ENCODE data around the gene ADTRP. TPM values are rescaled to one million over a fixed set of nuclear protein-coding genes. Genes with fewer than 3 reads are reported as not detected.

The ADTRP gene
- total RNA-seq, 1 donor from 2014 or later: 0.33 TPM

- TF ChIP-seq, protein P1, sequence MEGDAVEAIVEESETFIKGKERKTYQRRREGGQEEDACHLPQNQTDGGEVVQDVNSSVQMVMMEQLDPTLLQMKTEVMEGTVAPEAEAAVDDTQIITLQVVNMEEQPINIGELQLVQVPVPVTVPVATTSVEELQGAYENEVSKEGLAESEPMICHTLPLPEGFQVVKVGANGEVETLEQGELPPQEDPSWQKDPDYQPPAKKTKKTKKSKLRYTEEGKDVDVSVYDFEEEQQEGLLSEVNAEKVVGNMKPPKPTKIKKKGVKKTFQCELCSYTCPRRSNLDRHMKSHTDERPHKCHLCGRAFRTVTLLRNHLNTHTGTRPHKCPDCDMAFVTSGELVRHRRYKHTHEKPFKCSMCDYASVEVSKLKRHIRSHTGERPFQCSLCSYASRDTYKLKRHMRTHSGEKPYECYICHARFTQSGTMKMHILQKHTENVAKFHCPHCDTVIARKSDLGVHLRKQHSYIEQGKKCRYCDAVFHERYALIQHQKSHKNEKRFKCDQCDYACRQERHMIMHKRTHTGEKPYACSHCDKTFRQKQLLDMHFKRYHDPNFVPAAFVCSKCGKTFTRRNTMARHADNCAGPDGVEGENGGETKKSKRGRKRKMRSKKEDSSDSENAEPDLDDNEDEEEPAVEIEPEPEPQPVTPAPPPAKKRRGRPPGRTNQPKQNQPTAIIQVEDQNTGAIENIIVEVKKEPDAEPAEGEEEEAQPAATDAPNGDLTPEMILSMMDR (IDR thresholded peaks at IDR 0.05; ENCODE audit: borderline replicate concordance): no peak
- H3K4me3 ChIP-seq: no peak overlapping the region
- H3K9me3 ChIP-seq (replicated peaks): peaks cover 2% of the 10 kb centered on the region
- peaks cover 17% of the 10 kb centered on the region for H3K27me3 ChIP-seq (ENCODE audit: low read depth)
- intact Hi-C loops (cut with micrococcal nuclease): no loop called here
- no peak for DNase-seq
- H3K27ac ChIP-seq (replicated peaks): no peak overlapping the region
- no peaks in the 10 kb centered on the region for H3K4me1 ChIP-seq
- H3K36me3 ChIP-seq: no peaks in the 10 kb centered on the region
Measured at GRCh38 chr6:11665604-11666326, 112.8 kb downstream of the ADTRP start.

Other genes starting within 250 kb of the ADTRP start
- gene TMEM170B, start 241.1 kb downstream of the ADTRP start, total RNA-seq: 4.4 TPM
- gene HIVEP1, start 233.5 kb upstream of the ADTRP start, total RNA-seq: 13.7 TPM